K562 (cell line): ENCODE data around the gene TMEM131L. TPM values are rescaled to one million over a fixed set of nuclear protein-coding genes. Genes with fewer than 3 reads are reported as not detected.

Experiments
- ATAC-seq: fragments of 200-7000 bp; cut with Tn5 transposase; 3 replicates; pipeline ENCODE4 v1.9.1; 2020; ENCODE audit warnings: moderate library complexity
- BruUV-seq: library from RNA; stranded (reverse); fragments of 400-500 nt; replicated peaks from 2 replicates; lab custom pipeline; 2021; lab: Mats Ljungman, UMichigan
- CTCF ChIA-PET: fragments of 300-600 bp; formaldehyde crosslinking; extraction: SDS; loops from one replicate; lab custom pipeline; 2021; ENCODE audit warnings: low intra/inter-chr PET ratio; lab: Yijun Ruan, JAX
- POLR2A ChIA-PET: fragments of 300-600, 350-650 bp; sonication (Branson Sonifier 250); formaldehyde crosslinking; extraction: SDS; loops from one replicate; lab custom pipeline; 2021; ENCODE audit warnings: antibody characterized with exemption, inconsistent platforms; lab: Yijun Ruan, JAX
- DNase-seq, 4 experiments: peaks; one replicate each; pipeline versions ENCODE4 v3.0.0 to v3.0.0-alpha.2; 2011 to 2018; ENCODE audit warnings: low spot score in 3 of 4, mixed read lengths in 3 of 4; ENCODE audit errors: extremely low read depth in 1 of 4
- FAIRE-seq: peaks from 2 replicates; lab custom pipeline; 2011; peaks lifted over from hg19 to GRCh38; lab: Jason Lieb, UNC
- H2AFZ ChIP-seq: 2 replicates; pipeline ENCODE4 v1.6.0; 2011; ENCODE audit warnings: low read depth, low read length, control low read depth, inconsistent platforms
- H3K27ac ChIP-seq: fragments of 200-600 bp; 3 replicates; pipeline ENCODE4 v1.8.0; 2011; ENCODE audit warnings: low read depth, mild to moderate bottlenecking, control low read depth, inconsistent platforms, low read length, moderate library complexity, mixed read lengths; ENCODE audit errors: extremely low read depth
- H3K27me3 ChIP-seq, 2 experiments: fragments of 300-600 bp in 1 of 2; 2 replicates in 1 of 2; 3 replicates in 1 of 2; pipeline versions ENCODE4 v1.6.0 to v1.8.0; 2011; ENCODE audit warnings: inconsistent platforms in 2 of 2, low read length in 2 of 2, mild to moderate bottlenecking in 1 of 2, mixed read lengths in 1 of 2, moderate library complexity in 1 of 2; ENCODE audit not compliant: control insufficient read depth in 2 of 2, insufficient read depth in 2 of 2
- H3K36me3 ChIP-seq: fragments of 300-600 bp; 3 replicates; pipeline ENCODE4 v1.8.0; 2011; ENCODE audit warnings: mild to moderate bottlenecking, low read length, inconsistent platforms; ENCODE audit not compliant: control insufficient read depth, insufficient read depth
- H3K4me1 ChIP-seq, 2 experiments: fragments of 200-600 bp in 1 of 2; replicated peaks in 1 of 2; 2 replicates in 1 of 2; 3 replicates in 1 of 2; pipeline versions ENCODE4 v1.5.1 to v1.8.0; 2011; ENCODE audit warnings: inconsistent platforms in 2 of 2, low read length in 2 of 2, mild to moderate bottlenecking in 1 of 2, mixed read lengths in 1 of 2, moderate library complexity in 1 of 2; ENCODE audit not compliant: control insufficient read depth in 2 of 2, insufficient read depth in 2 of 2
- H3K4me2 ChIP-seq: 2 replicates; pipeline ENCODE4 v1.6.1; 2011; ENCODE audit warnings: low read length, control low read depth, inconsistent platforms, mixed read lengths; ENCODE audit not compliant: insufficient read depth
- H3K4me3 ChIP-seq: fragments of 200-600 bp; sonication (generic), shearing (Covaris generic); 2 replicates; pipeline ENCODE4 v1.5.1; 2016; ENCODE audit warnings: control low read depth, inconsistent platforms
- H3K79me2 ChIP-seq: fragments of 200-600 bp; 3 replicates; pipeline ENCODE4 v1.8.0; 2011; ENCODE audit warnings: low read length, inconsistent platforms; ENCODE audit not compliant: control insufficient read depth, insufficient read depth
- H3K9ac ChIP-seq, 2 experiments: 2 replicates each; pipeline versions ENCODE4 v1.6.0 to v1.6.1; 2011; ENCODE audit warnings: low read depth in 2 of 2, low read length in 2 of 2, control low read depth in 1 of 2, inconsistent platforms in 1 of 2, mild to moderate bottlenecking in 1 of 2, mixed read lengths in 1 of 2; ENCODE audit not compliant: insufficient read depth in 1 of 2
- H3K9me1 ChIP-seq: one replicate; pipeline ENCODE4 v1.6.0; 2011; ENCODE audit warnings: inconsistent platforms, mild to moderate bottlenecking, low read length, moderate library complexity; ENCODE audit not compliant: control insufficient read depth, insufficient read depth
- H3K9me3 ChIP-seq: replicated peaks from 2 replicates; pipeline ENCODE4 v1.5.1; 2011; ENCODE audit warnings: low read depth, low read length, inconsistent platforms; ENCODE audit not compliant: control insufficient read depth, insufficient read depth
- H4K20me1 ChIP-seq: replicated peaks from 2 replicates; pipeline ENCODE4 v1.6.1; 2011; ENCODE audit warnings: low read length, inconsistent platforms, mixed read lengths; ENCODE audit not compliant: control insufficient read depth, insufficient read depth
- GTF2E2 ChIP-seq: fragments of 200-800 bp; sonication (Bioruptor generic); IDR thresholded peaks from 2 replicates; pipeline ENCODE4 v1.6.1; 2016; ENCODE audit warnings: missing genetic modification characterization, missing compliant biosample characterization
- MTA1 ChIP-seq: fragments of 450-650 bp; IDR thresholded peaks from 2 replicates; pipeline ENCODE4 v1.6.1; 2017; ENCODE audit warnings: borderline replicate concordance
- SMARCB1 ChIP-seq: IDR thresholded peaks from 2 replicates; pipeline ENCODE4 v1.6.1; 2011; ENCODE audit warnings: improper control_type of control experiment, low read depth; ENCODE audit not compliant: insufficient read length
- ZC3H11A ChIP-seq: IDR thresholded peaks from 2 replicates; pipeline ENCODE4 v1.6.1; 2012; ENCODE audit warnings: low read depth, low read length, improper control_type of control experiment
- ZNF561 ChIP-seq: fragments of 450-650 bp; formaldehyde crosslinking; conservative IDR thresholded peaks from 2 replicates; pipeline ENCODE4 v1.4.0; 2020; ENCODE audit warnings: mild to moderate bottlenecking, moderate library complexity
- ZNF583 ChIP-seq: fragments of 250-450 bp; sonication (Bioruptor Pico); IDR thresholded peaks from 2 replicates; pipeline ENCODE4 v1.4.0; 2020
- ZNF668 ChIP-seq: fragments of 250-450 bp; sonication (Bioruptor Pico); IDR thresholded peaks from 2 replicates; pipeline ENCODE4 v1.8.0; 2022; ENCODE audit warnings: mild to moderate bottlenecking, inconsistent platforms
- WGBS: fragments of 100-300 bp; shearing (Covaris generic); methylation state at CpG from one replicate; pipeline ENCODE4 v1.1.6; 2016; ENCODE audit warnings: low coverage, mixed read lengths; ENCODE audit not compliant: insufficient coverage; ENCODE audit errors: missing lambda C conversion rate; 5-methylcytosine and 5-hydroxymethylcytosine counted together
- in situ Hi-C: fragments of 300-500 bp; cut with MboI; formaldehyde crosslinking; loops from 4 replicates; pipeline ENCODE4 v1.15.0; 2018; ENCODE audit warnings: inconsistent platforms, mixed read lengths
- intact Hi-C: fragments of 100-400 bp; cut with micrococcal nuclease; formaldehyde crosslinking; loops from 2 replicates; pipeline ENCODE4 v1.14.2; 2022
- polyA plus RNA-seq, 8 experiments: library from polyadenylated mRNA; depleted of rRNA in 4 of 8; stranded (reverse) in 5 of 8; unstranded in 3 of 8; fragments of >200 nt; fragmentation: Nextera tagmentation in 2 of 8; fragmentation: Illumina TruSeq in 1 of 8; extraction: Ambion mirVana in 2 of 8; extraction: Trizol in 1 of 8; gene quantifications; 2 replicates each; pipeline versions ENCODE4 v1.2.1 to v1.2.3, GENCODE V29; 2011 to 2014; ENCODE audit warnings: inconsistent platforms in 1 of 8, missing spikeins in 1 of 8
- total RNA-seq, 7 experiments: library from RNA; depleted of rRNA in 6 of 7; stranded (reverse); fragments of >200 nt in 6 of 7; fragmentation: Illumina TruSeq in 2 of 7; extraction: Trizol in 2 of 7; gene quantifications; 2 replicates each; pipeline versions ENCODE4 v1.2.1 to v1.2.3, GENCODE V29; 2011 to 2021; ENCODE audit warnings: low replicate concordance in 1 of 7
- TF ChIP-seq, protein P1 (sequence below): fragments of 450-650 bp; conservative IDR thresholded peaks from 2 replicates; pipeline ENCODE4 v1.6.1; 2016; ENCODE audit warnings: missing genetic modification characterization, low read depth, mild to moderate bottlenecking, control low read depth, missing compliant biosample characterization
- TF ChIP-seq, protein P2 (sequence below), 2 experiments: fragments of 450-650 bp in 1 of 2; sonication (generic) in 1 of 2; formaldehyde crosslinking; conservative IDR thresholded peaks; 2 replicates each; pipeline versions ENCODE4 v1.4.0 to v1.8.1; 2020 to 2022; ENCODE audit warnings: mild to moderate bottlenecking in 1 of 2, missing genetic modification reagents in 1 of 2

Gene TMEM131L
- total and polyA plus RNA-seq, 9 of the 15 experiments (the other 6 are each of a cell fraction or from before 2014, with no cell fraction given): 1.2 to 20.8 (median 12.9) TPM

DNA sequence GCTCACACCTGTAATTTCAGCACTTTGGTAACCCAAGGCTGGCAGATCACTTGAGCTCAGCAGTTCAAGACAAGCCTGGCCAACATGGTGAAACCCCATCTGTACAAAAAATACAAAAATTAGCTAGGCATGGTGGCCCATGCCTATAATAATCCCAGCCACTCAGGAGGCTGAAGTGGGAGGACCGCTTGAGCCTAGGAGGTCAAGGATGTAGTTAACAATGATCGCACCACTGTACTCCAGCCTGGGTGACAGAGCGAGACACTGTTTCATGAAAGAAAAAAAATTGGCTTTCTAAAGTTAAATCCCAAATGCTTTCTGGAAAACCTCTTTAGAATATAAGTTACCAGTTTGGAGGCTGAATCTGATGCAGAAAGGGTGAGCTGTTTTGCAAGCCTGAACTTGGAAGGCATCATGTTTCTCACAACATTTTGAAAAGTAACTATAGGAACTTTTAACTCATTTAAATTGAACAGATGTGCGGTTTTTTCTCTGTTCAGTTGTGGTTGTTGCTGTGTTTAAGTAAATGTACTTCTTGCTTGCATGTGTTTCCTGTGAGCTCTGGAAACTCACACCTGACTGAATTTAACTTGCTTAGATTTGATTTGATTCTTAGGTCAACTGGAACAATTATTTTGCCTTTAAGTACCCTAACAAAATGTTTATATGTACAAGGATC is 39.8 kb upstream of the TMEM131L start:
- ChIA-PET POLR2A (no interaction called here), CTCF (no interaction called here)
- no peak overlapping the region for H3K9ac ChIP-seq
- BruUV-seq: no TSS peak
- FAIRE-seq (no peak), DNase-seq (no peak), ATAC-seq (no peak)
- H3K36me3 ChIP-seq: no peaks in the 10 kb centered on the region
- intact Hi-C loops: no loop called here
- no peak overlapping the region for H3K27ac ChIP-seq
- H3K4me2 ChIP-seq: no peak overlapping the region
- no peaks in the 10 kb centered on the region for H3K27me3 ChIP-seq
- TF ChIP-seq, protein P1, sequence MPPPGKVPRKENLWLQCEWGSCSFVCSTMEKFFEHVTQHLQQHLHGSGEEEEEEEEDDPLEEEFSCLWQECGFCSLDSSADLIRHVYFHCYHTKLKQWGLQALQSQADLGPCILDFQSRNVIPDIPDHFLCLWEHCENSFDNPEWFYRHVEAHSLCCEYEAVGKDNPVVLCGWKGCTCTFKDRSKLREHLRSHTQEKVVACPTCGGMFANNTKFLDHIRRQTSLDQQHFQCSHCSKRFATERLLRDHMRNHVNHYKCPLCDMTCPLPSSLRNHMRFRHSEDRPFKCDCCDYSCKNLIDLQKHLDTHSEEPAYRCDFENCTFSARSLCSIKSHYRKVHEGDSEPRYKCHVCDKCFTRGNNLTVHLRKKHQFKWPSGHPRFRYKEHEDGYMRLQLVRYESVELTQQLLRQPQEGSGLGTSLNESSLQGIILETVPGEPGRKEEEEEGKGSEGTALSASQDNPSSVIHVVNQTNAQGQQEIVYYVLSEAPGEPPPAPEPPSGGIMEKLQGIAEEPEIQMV: no peak
- no peak for TF ChIP-seq SMARCB1
- TF ChIP-seq ZNF561 (CRISPR knock-in tag): no peak
- no peak for TF ChIP-seq ZNF668
- TF ChIP-seq, protein P2, sequence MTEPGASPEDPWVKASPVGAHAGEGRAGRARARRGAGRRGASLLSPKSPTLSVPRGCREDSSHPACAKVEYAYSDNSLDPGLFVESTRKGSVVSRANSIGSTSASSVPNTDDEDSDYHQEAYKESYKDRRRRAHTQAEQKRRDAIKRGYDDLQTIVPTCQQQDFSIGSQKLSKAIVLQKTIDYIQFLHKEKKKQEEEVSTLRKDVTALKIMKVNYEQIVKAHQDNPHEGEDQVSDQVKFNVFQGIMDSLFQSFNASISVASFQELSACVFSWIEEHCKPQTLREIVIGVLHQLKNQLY (CRISPR knock-in tag; conservative IDR thresholded peaks at IDR 0.05): no peak
- TF ChIP-seq ZC3H11A: no peak
- no peak for TF ChIP-seq GTF2E2 (tag)
- TF ChIP-seq MTA1: no peak
- no peak for TF ChIP-seq ZNF583 (CRISPR knock-in tag)
- H2AFZ ChIP-seq: no peak overlapping the region
- H3K9me3 ChIP-seq: no peaks in the 10 kb centered on the region
- no peaks in the 10 kb centered on the region for H4K20me1 ChIP-seq
- WGBS: 72% methylated on average over 4 of the region's 4 CpGs
- H3K4me3 ChIP-seq: no peak overlapping the region
- no peaks in the 10 kb centered on the region for H3K9me1 ChIP-seq
- no peaks in the 10 kb centered on the region for H3K4me1 ChIP-seq
- no peaks in the 10 kb centered on the region for H3K79me2 ChIP-seq
- in situ Hi-C loops: no loop called here
